ENCODE data around the gene PLPP3.

The PLPP3 gene

GRCh38 chr1:56557746-56558145 lies 21.6 kb downstream of the PLPP3 start:
- Histone ChIP-seq H3K18ac (ENCODE audit: low read length) (peak overlapping the region; percentile 51), H2BK15ac (replicated peaks; ENCODE audit: low read depth) (no peak overlapping the region), H3K36me3 (ENCODE audit: control insufficient read depth, insufficient read depth, low read length) (no peaks in the 10 kb centered on the region), H3K56ac (ENCODE audit: low read length) (no peak overlapping the region), H2BK120ac (ENCODE audit: low read depth, low read length) (no peak overlapping the region), H4K8ac (ENCODE audit: low read depth, low read length) (no peak overlapping the region), H3K9ac (ENCODE audit: low read length) (no peak overlapping the region), H3K4me2 (ENCODE audit: low read length) (no peak overlapping the region), H3K4ac (ENCODE audit: low read depth, low read length) (no peak overlapping the region), H3K4me1 (ENCODE audit: control insufficient read depth, low read depth, low read length) (no peaks in the 10 kb centered on the region), H3K79me1 (ENCODE audit: low read length) (peaks cover 11% of the 10 kb centered on the region), H3K27ac (ENCODE audit: low read depth, low read length) (no peak overlapping the region), H3K23ac (ENCODE audit: low read length) (no peak overlapping the region), H3K4me3 (ENCODE audit: low read length) (no peak overlapping the region), H3K79me2 (ENCODE audit: control insufficient read depth, insufficient read depth, low read length) (peaks cover 16% of the 10 kb centered on the region), H3K27me3 (ENCODE audit: insufficient read depth, low read length, poor library complexity) (no peaks in the 10 kb centered on the region), H4K5ac (ENCODE audit: low read length) (no peak overlapping the region), H2AK5ac (ENCODE audit: low read length) (no peak overlapping the region), H2BK5ac (ENCODE audit: low read length) (no peak overlapping the region)
- no peak for DNase-seq
- no CpG with 5 or more reads among the region's 7 CpGs for WGBS (ENCODE audit: extremely low coverage, insufficient coverage, low lambda C conversion rate)

GRCh38 chr1:56555448-56555847 lies 23.9 kb downstream of the PLPP3 start:
- H2AK5ac ChIP-seq (ENCODE audit: low read length) = no peak overlapping the region
- H3K27ac ChIP-seq (ENCODE audit: low read depth, low read length) = no peak overlapping the region
- no peak overlapping the region for H4K5ac ChIP-seq (ENCODE audit: low read length)
- no peak overlapping the region for H3K18ac ChIP-seq (ENCODE audit: low read length)
- peaks cover 2% of the 10 kb centered on the region for H3K4me1 ChIP-seq (ENCODE audit: control insufficient read depth, low read depth, low read length)
- no peaks in the 10 kb centered on the region for H3K36me3 ChIP-seq (ENCODE audit: control insufficient read depth, insufficient read depth, low read length)
- no peak overlapping the region for H3K23ac ChIP-seq (ENCODE audit: low read length)
- peaks cover 11% of the 10 kb centered on the region for H3K79me1 ChIP-seq (ENCODE audit: low read length)
- WGBS (ENCODE audit: extremely low coverage, insufficient coverage, low lambda C conversion rate) = no CpG with 5 or more reads among the region's 2 CpGs
- no peak overlapping the region for H2BK5ac ChIP-seq (ENCODE audit: low read length)
- H3K9ac ChIP-seq (ENCODE audit: low read length) = no peak overlapping the region
- H3K4me2 ChIP-seq (ENCODE audit: low read length) = no peak overlapping the region
- no peaks in the 10 kb centered on the region for H3K27me3 ChIP-seq (ENCODE audit: insufficient read depth, low read length, poor library complexity)
- H2BK120ac ChIP-seq (ENCODE audit: low read depth, low read length) = no peak overlapping the region
- no peak overlapping the region for H4K8ac ChIP-seq (ENCODE audit: low read depth, low read length)
- no peak for DNase-seq
- peak overlapping the region; percentile 28 for H3K4ac ChIP-seq (ENCODE audit: low read depth, low read length)
- H3K4me3 ChIP-seq (ENCODE audit: low read length) = no peak overlapping the region
- H2BK15ac ChIP-seq (replicated peaks; ENCODE audit: low read depth) = no peak overlapping the region
- peaks cover 14% of the 10 kb centered on the region for H3K79me2 ChIP-seq (ENCODE audit: control insufficient read depth, insufficient read depth, low read length)
- H3K56ac ChIP-seq (ENCODE audit: low read length) = no peak overlapping the region

- no peak overlapping the region for H3K18ac ChIP-seq (ENCODE audit: low read length)
- H3K4me3 ChIP-seq (ENCODE audit: low read length) = no peak overlapping the region
- H3K9ac ChIP-seq (ENCODE audit: low read length) = no peak overlapping the region
- H3K4ac ChIP-seq (ENCODE audit: low read depth, low read length) = no peak overlapping the region
- no CpG with 5 or more reads among the region's 1 CpG for WGBS (ENCODE audit: extremely low coverage, insufficient coverage, low lambda C conversion rate)
- no peak overlapping the region for H4K5ac ChIP-seq (ENCODE audit: low read length)
- H3K4me2 ChIP-seq (ENCODE audit: low read length) = no peak overlapping the region
- no peaks in the 10 kb centered on the region for H3K36me3 ChIP-seq (ENCODE audit: control insufficient read depth, insufficient read depth, low read length)
- no peak overlapping the region for H4K8ac ChIP-seq (ENCODE audit: low read depth, low read length)
- no peaks in the 10 kb centered on the region for H3K27me3 ChIP-seq (ENCODE audit: insufficient read depth, low read length, poor library complexity)
- H3K27ac ChIP-seq (ENCODE audit: low read depth, low read length) = no peak overlapping the region
- H3K79me2 ChIP-seq (ENCODE audit: control insufficient read depth, insufficient read depth, low read length) = peaks cover 12% of the 10 kb centered on the region
- no peak overlapping the region for H2BK5ac ChIP-seq (ENCODE audit: low read length)
- no peak overlapping the region for H2BK120ac ChIP-seq (ENCODE audit: low read depth, low read length)
- no peak overlapping the region for H2AK5ac ChIP-seq (ENCODE audit: low read length)
- no peak overlapping the region for H3K56ac ChIP-seq (ENCODE audit: low read length)
- no peak for DNase-seq
- peaks cover 7% of the 10 kb centered on the region for H3K79me1 ChIP-seq (ENCODE audit: low read length)
- H3K4me1 ChIP-seq (ENCODE audit: control insufficient read depth, low read depth, low read length) = peaks cover 8% of the 10 kb centered on the region
- no peak overlapping the region for H3K23ac ChIP-seq (ENCODE audit: low read length)
- no peak overlapping the region for H2BK15ac ChIP-seq (replicated peaks; ENCODE audit: low read depth)
Measured at GRCh38 chr1:56553046-56553445, 26.3 kb downstream of the PLPP3 start.

GRCh38 chr1:56552349-56552748 lies 27.0 kb downstream of the PLPP3 start:
- Histone ChIP-seq H2BK120ac (ENCODE audit: low read depth, low read length) (no peak overlapping the region), H3K56ac (ENCODE audit: low read length) (no peak overlapping the region), H3K4ac (ENCODE audit: low read depth, low read length) (no peak overlapping the region), H3K27me3 (ENCODE audit: insufficient read depth, low read length, poor library complexity) (no peaks in the 10 kb centered on the region), H2AK5ac (ENCODE audit: low read length) (no peak overlapping the region), H2BK5ac (ENCODE audit: low read length) (no peak overlapping the region), H3K4me1 (ENCODE audit: control insufficient read depth, low read depth, low read length) (peaks cover 11% of the 10 kb centered on the region), H3K4me3 (ENCODE audit: low read length) (no peak overlapping the region), H3K18ac (ENCODE audit: low read length) (no peak overlapping the region), H4K5ac (ENCODE audit: low read length) (no peak overlapping the region), H4K8ac (ENCODE audit: low read depth, low read length) (no peak overlapping the region), H2BK15ac (replicated peaks; ENCODE audit: low read depth) (no peak overlapping the region), H3K9ac (ENCODE audit: low read length) (no peak overlapping the region), H3K79me2 (ENCODE audit: control insufficient read depth, insufficient read depth, low read length) (peaks cover 17% of the 10 kb centered on the region), H3K27ac (ENCODE audit: low read depth, low read length) (no peak overlapping the region), H3K4me2 (ENCODE audit: low read length) (no peak overlapping the region), H3K79me1 (ENCODE audit: low read length) (peaks cover 10% of the 10 kb centered on the region), H3K23ac (ENCODE audit: low read length) (no peak overlapping the region), H3K36me3 (ENCODE audit: control insufficient read depth, insufficient read depth, low read length) (no peaks in the 10 kb centered on the region)
- no peak for DNase-seq

- peaks cover 11% of the 10 kb centered on the region for H3K4me1 ChIP-seq (ENCODE audit: control insufficient read depth, low read depth, low read length)
Measured at GRCh38 chr1:56551691-56552090, 27.7 kb downstream of the PLPP3 start.

GRCh38 chr1:56550859-56551188 lies 28.5 kb downstream of the PLPP3 start:
- Histone ChIP-seq H3K27me3 (ENCODE audit: insufficient read depth, low read length, poor library complexity) (no peaks in the 10 kb centered on the region), H3K23ac (ENCODE audit: low read length) (no peak overlapping the region), H3K4me2 (ENCODE audit: low read length) (no peak overlapping the region), H3K79me2 (ENCODE audit: control insufficient read depth, insufficient read depth, low read length) (peaks cover 21% of the 10 kb centered on the region), H2AK5ac (ENCODE audit: low read length) (no peak overlapping the region), H3K18ac (ENCODE audit: low read length) (no peak overlapping the region), H2BK120ac (ENCODE audit: low read depth, low read length) (peak overlapping the region; percentile 50), H3K36me3 (ENCODE audit: control insufficient read depth, insufficient read depth, low read length) (no peaks in the 10 kb centered on the region), H3K4me1 (ENCODE audit: control insufficient read depth, low read depth, low read length) (peaks cover 11% of the 10 kb centered on the region), H3K4me3 (ENCODE audit: low read length) (no peak overlapping the region), H4K5ac (ENCODE audit: low read length) (no peak overlapping the region), H3K56ac (ENCODE audit: low read length) (peak overlapping the region; percentile 19), H3K79me1 (ENCODE audit: low read length) (peaks cover 12% of the 10 kb centered on the region), H3K9ac (ENCODE audit: low read length) (no peak overlapping the region), H3K27ac (ENCODE audit: low read depth, low read length) (peak overlapping the region; percentile 82), H4K8ac (ENCODE audit: low read depth, low read length) (no peak overlapping the region), H3K4ac (ENCODE audit: low read depth, low read length) (no peak overlapping the region), H2BK15ac (replicated peaks; ENCODE audit: low read depth) (peak overlapping the region; percentile 27), H2BK5ac (ENCODE audit: low read length) (no peak overlapping the region)
- no peak for DNase-seq
- WGBS (ENCODE audit: extremely low coverage, insufficient coverage, low lambda C conversion rate) = no CpG with 5 or more reads among the region's 4 CpGs

More at GRCh38 chr1:56551691-56552090, 27.7 kb downstream of the PLPP3 start:
- no peaks in the 10 kb centered on the region for H3K36me3 ChIP-seq (ENCODE audit: control insufficient read depth, insufficient read depth, low read length)
- no peak overlapping the region for H3K23ac ChIP-seq (ENCODE audit: low read length)
- H3K27ac ChIP-seq (ENCODE audit: low read depth, low read length) = no peak overlapping the region
- H3K79me2 ChIP-seq (ENCODE audit: control insufficient read depth, insufficient read depth, low read length) = peaks cover 19% of the 10 kb centered on the region
- H4K8ac ChIP-seq (ENCODE audit: low read depth, low read length) = no peak overlapping the region
- H3K4me3 ChIP-seq (ENCODE audit: low read length) = no peak overlapping the region
- no peak overlapping the region for H2BK15ac ChIP-seq (replicated peaks; ENCODE audit: low read depth)
- no peak overlapping the region for H2BK120ac ChIP-seq (ENCODE audit: low read depth, low read length)
- H3K18ac ChIP-seq (ENCODE audit: low read length) = no peak overlapping the region
- WGBS (ENCODE audit: extremely low coverage, insufficient coverage, low lambda C conversion rate) = no CpG with 5 or more reads among the region's 3 CpGs
- no peaks in the 10 kb centered on the region for H3K27me3 ChIP-seq (ENCODE audit: insufficient read depth, low read length, poor library complexity)
- no peak for DNase-seq
- peaks cover 10% of the 10 kb centered on the region for H3K79me1 ChIP-seq (ENCODE audit: low read length)
- H3K9ac ChIP-seq (ENCODE audit: low read length) = no peak overlapping the region
- no peak overlapping the region for H3K4ac ChIP-seq (ENCODE audit: low read depth, low read length)
- H3K56ac ChIP-seq (ENCODE audit: low read length) = no peak overlapping the region
- no peak overlapping the region for H4K5ac ChIP-seq (ENCODE audit: low read length)
- no peak overlapping the region for H3K4me2 ChIP-seq (ENCODE audit: low read length)
- H2AK5ac ChIP-seq (ENCODE audit: low read length) = no peak overlapping the region
- H2BK5ac ChIP-seq (ENCODE audit: low read length) = no peak overlapping the region

All from mesendoderm (in vitro differentiated cells).